ENCODE results near the gene NINL.

DNA sequence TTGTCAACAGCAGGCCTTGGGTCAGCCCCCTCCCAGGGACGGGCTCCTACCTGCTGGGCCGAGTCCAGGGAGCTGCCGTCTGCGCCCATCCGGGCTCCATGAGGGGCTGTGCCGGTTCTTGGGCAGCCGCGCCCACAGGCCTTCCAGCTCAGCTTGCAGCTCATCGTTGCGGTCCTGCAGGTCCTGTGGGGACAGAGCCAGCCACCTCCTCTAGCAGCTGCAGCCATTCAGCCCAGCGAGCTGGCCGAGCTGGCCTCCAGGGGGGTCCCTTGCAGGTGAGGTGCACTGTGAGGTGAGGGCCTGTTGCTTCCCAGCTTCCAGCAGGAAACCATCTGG, 103.4 kb downstream of the NINL start:
- TF ChIP-seq, protein P1, sequence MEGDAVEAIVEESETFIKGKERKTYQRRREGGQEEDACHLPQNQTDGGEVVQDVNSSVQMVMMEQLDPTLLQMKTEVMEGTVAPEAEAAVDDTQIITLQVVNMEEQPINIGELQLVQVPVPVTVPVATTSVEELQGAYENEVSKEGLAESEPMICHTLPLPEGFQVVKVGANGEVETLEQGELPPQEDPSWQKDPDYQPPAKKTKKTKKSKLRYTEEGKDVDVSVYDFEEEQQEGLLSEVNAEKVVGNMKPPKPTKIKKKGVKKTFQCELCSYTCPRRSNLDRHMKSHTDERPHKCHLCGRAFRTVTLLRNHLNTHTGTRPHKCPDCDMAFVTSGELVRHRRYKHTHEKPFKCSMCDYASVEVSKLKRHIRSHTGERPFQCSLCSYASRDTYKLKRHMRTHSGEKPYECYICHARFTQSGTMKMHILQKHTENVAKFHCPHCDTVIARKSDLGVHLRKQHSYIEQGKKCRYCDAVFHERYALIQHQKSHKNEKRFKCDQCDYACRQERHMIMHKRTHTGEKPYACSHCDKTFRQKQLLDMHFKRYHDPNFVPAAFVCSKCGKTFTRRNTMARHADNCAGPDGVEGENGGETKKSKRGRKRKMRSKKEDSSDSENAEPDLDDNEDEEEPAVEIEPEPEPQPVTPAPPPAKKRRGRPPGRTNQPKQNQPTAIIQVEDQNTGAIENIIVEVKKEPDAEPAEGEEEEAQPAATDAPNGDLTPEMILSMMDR (IDR thresholded peaks at IDR 0.05; ENCODE audit: low read depth, low read length, missing input control) = no peak
- TF ChIP-seq RAD21 (IDR thresholded peaks at IDR 0.05) (no peak), YY1 (IDR thresholded peaks at IDR 0.05) (no peak), RXRA (IDR thresholded peaks at IDR 0.05) (no peak), TAF1 (conservative IDR thresholded peaks at IDR 0.05) (no peak), JUND (IDR thresholded peaks at IDR 0.05) (no peak), NR2F2 (IDR thresholded peaks at IDR 0.05) (no peak), EGR1 (IDR thresholded peaks at IDR 0.05; ENCODE audit: low read depth in 2 of 2) (no peak)
- TF ChIP-seq, protein P2, sequence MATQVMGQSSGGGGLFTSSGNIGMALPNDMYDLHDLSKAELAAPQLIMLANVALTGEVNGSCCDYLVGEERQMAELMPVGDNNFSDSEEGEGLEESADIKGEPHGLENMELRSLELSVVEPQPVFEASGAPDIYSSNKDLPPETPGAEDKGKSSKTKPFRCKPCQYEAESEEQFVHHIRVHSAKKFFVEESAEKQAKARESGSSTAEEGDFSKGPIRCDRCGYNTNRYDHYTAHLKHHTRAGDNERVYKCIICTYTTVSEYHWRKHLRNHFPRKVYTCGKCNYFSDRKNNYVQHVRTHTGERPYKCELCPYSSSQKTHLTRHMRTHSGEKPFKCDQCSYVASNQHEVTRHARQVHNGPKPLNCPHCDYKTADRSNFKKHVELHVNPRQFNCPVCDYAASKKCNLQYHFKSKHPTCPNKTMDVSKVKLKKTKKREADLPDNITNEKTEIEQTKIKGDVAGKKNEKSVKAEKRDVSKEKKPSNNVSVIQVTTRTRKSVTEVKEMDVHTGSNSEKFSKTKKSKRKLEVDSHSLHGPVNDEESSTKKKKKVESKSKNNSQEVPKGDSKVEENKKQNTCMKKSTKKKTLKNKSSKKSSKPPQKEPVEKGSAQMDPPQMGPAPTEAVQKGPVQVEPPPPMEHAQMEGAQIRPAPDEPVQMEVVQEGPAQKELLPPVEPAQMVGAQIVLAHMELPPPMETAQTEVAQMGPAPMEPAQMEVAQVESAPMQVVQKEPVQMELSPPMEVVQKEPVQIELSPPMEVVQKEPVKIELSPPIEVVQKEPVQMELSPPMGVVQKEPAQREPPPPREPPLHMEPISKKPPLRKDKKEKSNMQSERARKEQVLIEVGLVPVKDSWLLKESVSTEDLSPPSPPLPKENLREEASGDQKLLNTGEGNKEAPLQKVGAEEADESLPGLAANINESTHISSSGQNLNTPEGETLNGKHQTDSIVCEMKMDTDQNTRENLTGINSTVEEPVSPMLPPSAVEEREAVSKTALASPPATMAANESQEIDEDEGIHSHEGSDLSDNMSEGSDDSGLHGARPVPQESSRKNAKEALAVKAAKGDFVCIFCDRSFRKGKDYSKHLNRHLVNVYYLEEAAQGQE (IDR thresholded peaks at IDR 0.05) = no peak
- TF ChIP-seq, protein P3, sequence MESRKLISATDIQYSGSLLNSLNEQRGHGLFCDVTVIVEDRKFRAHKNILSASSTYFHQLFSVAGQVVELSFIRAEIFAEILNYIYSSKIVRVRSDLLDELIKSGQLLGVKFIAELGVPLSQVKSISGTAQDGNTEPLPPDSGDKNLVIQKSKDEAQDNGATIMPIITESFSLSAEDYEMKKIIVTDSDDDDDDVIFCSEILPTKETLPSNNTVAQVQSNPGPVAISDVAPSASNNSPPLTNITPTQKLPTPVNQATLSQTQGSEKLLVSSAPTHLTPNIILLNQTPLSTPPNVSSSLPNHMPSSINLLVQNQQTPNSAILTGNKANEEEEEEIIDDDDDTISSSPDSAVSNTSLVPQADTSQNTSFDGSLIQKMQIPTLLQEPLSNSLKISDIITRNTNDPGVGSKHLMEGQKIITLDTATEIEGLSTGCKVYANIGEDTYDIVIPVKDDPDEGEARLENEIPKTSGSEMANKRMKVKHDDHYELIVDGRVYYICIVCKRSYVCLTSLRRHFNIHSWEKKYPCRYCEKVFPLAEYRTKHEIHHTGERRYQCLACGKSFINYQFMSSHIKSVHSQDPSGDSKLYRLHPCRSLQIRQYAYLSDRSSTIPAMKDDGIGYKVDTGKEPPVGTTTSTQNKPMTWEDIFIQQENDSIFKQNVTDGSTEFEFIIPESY (IDR thresholded peaks at IDR 0.05) = no peak
- TF ChIP-seq, protein P4, sequence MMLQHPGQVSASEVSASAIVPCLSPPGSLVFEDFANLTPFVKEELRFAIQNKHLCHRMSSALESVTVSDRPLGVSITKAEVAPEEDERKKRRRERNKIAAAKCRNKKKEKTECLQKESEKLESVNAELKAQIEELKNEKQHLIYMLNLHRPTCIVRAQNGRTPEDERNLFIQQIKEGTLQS (IDR thresholded peaks at IDR 0.05) = no peak
- TF ChIP-seq, protein P5, sequence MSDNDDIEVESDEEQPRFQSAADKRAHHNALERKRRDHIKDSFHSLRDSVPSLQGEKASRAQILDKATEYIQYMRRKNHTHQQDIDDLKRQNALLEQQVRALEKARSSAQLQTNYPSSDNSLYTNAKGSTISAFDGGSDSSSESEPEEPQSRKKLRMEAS (IDR thresholded peaks at IDR 0.05) = no peak

Data from liver (tissue), 3 donors.